ENCODE data around the gene PIK3R2. TPM values are rescaled to one million over a fixed set of nuclear protein-coding genes. Genes with fewer than 3 reads are reported as not detected.

The PIK3R2 gene
- total and polyA plus RNA-seq, 4 donors: 1.5 to 37.8 (median 7.7) TPM

DNA sequence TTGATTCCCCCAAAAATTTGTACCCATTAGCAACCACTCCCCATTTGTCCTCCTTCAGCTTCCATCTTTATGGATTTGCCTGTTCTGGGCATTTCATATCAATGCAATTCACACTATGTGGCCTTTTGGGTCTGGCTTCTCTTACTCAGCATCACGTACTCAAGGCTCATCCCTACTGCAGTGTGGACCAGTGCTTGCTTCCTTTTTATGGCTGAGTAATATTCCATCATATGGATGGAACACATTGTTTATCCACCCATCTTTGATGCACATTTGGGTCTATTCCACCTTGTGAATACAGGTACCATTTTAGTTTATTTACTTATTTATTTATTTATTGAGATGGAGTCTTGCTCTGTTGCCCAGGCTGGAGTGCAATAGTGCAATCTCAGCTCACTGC is 12.5 kb upstream of the PIK3R2 start:
- H3K27me3 ChIP-seq (ENCODE audit: control insufficient read depth in 4 of 4, insufficient read depth in 4 of 4, low read length in 3 of 4): no peaks in the 10 kb centered on the region
- no peaks in the 10 kb centered on the region for H3K9me3 ChIP-seq (ENCODE audit: control insufficient read depth in 4 of 4, low read length in 3 of 4)
- 98% methylated on average over 1 of the region's 1 CpG for WGBS
- peaks cover 19 to 34% (median 29%) of the 10 kb centered on the region in 4 donors for H3K36me3 ChIP-seq (ENCODE audit: control insufficient read depth in 4 of 4, insufficient read depth in 3 of 4, low read depth in 1 of 4, low read length in 3 of 4)
- H3K4me1 ChIP-seq (ENCODE audit: control insufficient read depth in 4 of 4, insufficient read depth in 4 of 4, low read length in 3 of 4): peaks cover under 1 to 35% (median 24%) of the 10 kb centered on the region in 4 donors
- H3K9ac ChIP-seq (ENCODE audit: low read depth in 1 of 2, low read length in 2 of 2): no peak overlapping the region
- no peak for DNase-seq (ENCODE audit: low spot score)
- no peak for TF ChIP-seq HNF4G (IDR thresholded peaks at IDR 0.05)
- no peak for TF ChIP-seq RAD21 (IDR thresholded peaks at IDR 0.05)
- no peak for TF ChIP-seq FOXA2 (IDR thresholded peaks at IDR 0.05)
- TF ChIP-seq NR2F2 (IDR thresholded peaks at IDR 0.05): no peak
- TF ChIP-seq SP1 (IDR thresholded peaks at IDR 0.05): no peak
- TF ChIP-seq, protein P1, sequence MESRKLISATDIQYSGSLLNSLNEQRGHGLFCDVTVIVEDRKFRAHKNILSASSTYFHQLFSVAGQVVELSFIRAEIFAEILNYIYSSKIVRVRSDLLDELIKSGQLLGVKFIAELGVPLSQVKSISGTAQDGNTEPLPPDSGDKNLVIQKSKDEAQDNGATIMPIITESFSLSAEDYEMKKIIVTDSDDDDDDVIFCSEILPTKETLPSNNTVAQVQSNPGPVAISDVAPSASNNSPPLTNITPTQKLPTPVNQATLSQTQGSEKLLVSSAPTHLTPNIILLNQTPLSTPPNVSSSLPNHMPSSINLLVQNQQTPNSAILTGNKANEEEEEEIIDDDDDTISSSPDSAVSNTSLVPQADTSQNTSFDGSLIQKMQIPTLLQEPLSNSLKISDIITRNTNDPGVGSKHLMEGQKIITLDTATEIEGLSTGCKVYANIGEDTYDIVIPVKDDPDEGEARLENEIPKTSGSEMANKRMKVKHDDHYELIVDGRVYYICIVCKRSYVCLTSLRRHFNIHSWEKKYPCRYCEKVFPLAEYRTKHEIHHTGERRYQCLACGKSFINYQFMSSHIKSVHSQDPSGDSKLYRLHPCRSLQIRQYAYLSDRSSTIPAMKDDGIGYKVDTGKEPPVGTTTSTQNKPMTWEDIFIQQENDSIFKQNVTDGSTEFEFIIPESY (IDR thresholded peaks at IDR 0.05): no peak
- no peak for TF ChIP-seq GABPA (IDR thresholded peaks at IDR 0.05 in 1 of 2, conservative IDR thresholded peaks at IDR 0.05 in 1 of 2)
- TF ChIP-seq TAF1 (conservative IDR thresholded peaks at IDR 0.05): no peak
- TF ChIP-seq, protein P2, sequence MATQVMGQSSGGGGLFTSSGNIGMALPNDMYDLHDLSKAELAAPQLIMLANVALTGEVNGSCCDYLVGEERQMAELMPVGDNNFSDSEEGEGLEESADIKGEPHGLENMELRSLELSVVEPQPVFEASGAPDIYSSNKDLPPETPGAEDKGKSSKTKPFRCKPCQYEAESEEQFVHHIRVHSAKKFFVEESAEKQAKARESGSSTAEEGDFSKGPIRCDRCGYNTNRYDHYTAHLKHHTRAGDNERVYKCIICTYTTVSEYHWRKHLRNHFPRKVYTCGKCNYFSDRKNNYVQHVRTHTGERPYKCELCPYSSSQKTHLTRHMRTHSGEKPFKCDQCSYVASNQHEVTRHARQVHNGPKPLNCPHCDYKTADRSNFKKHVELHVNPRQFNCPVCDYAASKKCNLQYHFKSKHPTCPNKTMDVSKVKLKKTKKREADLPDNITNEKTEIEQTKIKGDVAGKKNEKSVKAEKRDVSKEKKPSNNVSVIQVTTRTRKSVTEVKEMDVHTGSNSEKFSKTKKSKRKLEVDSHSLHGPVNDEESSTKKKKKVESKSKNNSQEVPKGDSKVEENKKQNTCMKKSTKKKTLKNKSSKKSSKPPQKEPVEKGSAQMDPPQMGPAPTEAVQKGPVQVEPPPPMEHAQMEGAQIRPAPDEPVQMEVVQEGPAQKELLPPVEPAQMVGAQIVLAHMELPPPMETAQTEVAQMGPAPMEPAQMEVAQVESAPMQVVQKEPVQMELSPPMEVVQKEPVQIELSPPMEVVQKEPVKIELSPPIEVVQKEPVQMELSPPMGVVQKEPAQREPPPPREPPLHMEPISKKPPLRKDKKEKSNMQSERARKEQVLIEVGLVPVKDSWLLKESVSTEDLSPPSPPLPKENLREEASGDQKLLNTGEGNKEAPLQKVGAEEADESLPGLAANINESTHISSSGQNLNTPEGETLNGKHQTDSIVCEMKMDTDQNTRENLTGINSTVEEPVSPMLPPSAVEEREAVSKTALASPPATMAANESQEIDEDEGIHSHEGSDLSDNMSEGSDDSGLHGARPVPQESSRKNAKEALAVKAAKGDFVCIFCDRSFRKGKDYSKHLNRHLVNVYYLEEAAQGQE (IDR thresholded peaks at IDR 0.05): no peak
- no peak for TF ChIP-seq HNF4A (conservative IDR thresholded peaks at IDR 0.05)
- H3K4me3 ChIP-seq (ENCODE audit: low read depth in 1 of 3, low read length in 3 of 3): no peak overlapping the region
- no peak overlapping the region for H3K27ac ChIP-seq (ENCODE audit: low read depth in 1 of 2, low read length in 2 of 2)

DNA sequence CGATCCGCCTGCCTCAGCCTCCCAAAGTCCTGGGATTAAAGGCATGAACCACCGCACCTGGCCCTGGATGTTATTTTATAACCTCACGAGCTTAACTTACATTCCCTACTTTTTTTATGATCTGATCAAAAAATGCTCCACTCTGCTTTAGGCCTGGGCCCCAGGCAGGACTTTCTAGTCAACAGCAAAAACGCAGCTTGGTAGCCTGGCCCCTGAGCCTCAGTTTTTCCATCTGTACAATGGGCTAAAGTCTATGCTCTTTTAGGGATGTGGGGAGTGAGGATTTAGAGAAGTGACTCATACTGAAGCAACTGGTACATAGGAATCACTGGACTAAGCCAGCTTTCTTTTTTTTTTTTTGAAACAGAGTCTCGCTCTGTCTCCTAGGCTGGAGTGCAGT is 11.9 kb upstream of the PIK3R2 start:
- TF ChIP-seq, protein P3, sequence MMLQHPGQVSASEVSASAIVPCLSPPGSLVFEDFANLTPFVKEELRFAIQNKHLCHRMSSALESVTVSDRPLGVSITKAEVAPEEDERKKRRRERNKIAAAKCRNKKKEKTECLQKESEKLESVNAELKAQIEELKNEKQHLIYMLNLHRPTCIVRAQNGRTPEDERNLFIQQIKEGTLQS (IDR thresholded peaks at IDR 0.05): no peak
- TF ChIP-seq, protein P4, sequence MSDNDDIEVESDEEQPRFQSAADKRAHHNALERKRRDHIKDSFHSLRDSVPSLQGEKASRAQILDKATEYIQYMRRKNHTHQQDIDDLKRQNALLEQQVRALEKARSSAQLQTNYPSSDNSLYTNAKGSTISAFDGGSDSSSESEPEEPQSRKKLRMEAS (IDR thresholded peaks at IDR 0.05): no peak
- no peak for TF ChIP-seq HNF4G (IDR thresholded peaks at IDR 0.05)
- TF ChIP-seq HNF4A (conservative IDR thresholded peaks at IDR 0.05): no peak
- TF ChIP-seq RXRA (IDR thresholded peaks at IDR 0.05): no peak
- TF ChIP-seq RAD21 (IDR thresholded peaks at IDR 0.05): no peak
- no peak for TF ChIP-seq YY1 (IDR thresholded peaks at IDR 0.05)
- no peak for TF ChIP-seq EGR1 (IDR thresholded peaks at IDR 0.05; ENCODE audit: low read depth in 2 of 2)
- TF ChIP-seq GABPA (IDR thresholded peaks at IDR 0.05 in 1 of 2, conservative IDR thresholded peaks at IDR 0.05 in 1 of 2): no peak
- TF ChIP-seq, protein P5, sequence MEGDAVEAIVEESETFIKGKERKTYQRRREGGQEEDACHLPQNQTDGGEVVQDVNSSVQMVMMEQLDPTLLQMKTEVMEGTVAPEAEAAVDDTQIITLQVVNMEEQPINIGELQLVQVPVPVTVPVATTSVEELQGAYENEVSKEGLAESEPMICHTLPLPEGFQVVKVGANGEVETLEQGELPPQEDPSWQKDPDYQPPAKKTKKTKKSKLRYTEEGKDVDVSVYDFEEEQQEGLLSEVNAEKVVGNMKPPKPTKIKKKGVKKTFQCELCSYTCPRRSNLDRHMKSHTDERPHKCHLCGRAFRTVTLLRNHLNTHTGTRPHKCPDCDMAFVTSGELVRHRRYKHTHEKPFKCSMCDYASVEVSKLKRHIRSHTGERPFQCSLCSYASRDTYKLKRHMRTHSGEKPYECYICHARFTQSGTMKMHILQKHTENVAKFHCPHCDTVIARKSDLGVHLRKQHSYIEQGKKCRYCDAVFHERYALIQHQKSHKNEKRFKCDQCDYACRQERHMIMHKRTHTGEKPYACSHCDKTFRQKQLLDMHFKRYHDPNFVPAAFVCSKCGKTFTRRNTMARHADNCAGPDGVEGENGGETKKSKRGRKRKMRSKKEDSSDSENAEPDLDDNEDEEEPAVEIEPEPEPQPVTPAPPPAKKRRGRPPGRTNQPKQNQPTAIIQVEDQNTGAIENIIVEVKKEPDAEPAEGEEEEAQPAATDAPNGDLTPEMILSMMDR (IDR thresholded peaks at IDR 0.05; ENCODE audit: low read depth, low read length, missing input control): no peak
- no peak for TF ChIP-seq JUND (IDR thresholded peaks at IDR 0.05)
- TF ChIP-seq, protein P1 (IDR thresholded peaks at IDR 0.05): no peak
- Histone ChIP-seq H3K9me3 (ENCODE audit: control insufficient read depth in 4 of 4, low read length in 3 of 4) (no peaks in the 10 kb centered on the region), H3K4me3 (ENCODE audit: low read depth in 1 of 3, low read length in 3 of 3) (no peak overlapping the region), H3K27ac (ENCODE audit: low read depth in 1 of 2, low read length in 2 of 2) (no peak overlapping the region), H3K27me3 (ENCODE audit: control insufficient read depth in 4 of 4, insufficient read depth in 4 of 4, low read length in 3 of 4) (no peaks in the 10 kb centered on the region), H3K9ac (ENCODE audit: low read depth in 1 of 2, low read length in 2 of 2) (no peak overlapping the region), H3K4me1 (ENCODE audit: control insufficient read depth in 4 of 4, insufficient read depth in 4 of 4, low read length in 3 of 4) (peaks cover 0 to 30% (median 20%) of the 10 kb centered on the region in 4 donors), H3K36me3 (ENCODE audit: control insufficient read depth in 4 of 4, insufficient read depth in 3 of 4, low read depth in 1 of 4, low read length in 3 of 4) (peaks cover 25 to 38% (median 34%) of the 10 kb centered on the region in 4 donors)
- 97% methylated on average over 6 of the region's 6 CpGs for WGBS
- no peak for DNase-seq (ENCODE audit: low spot score)
